Subcutaneous adipose tissue (tissue), 4 donors: ENCODE data around the gene DSTN. TPM values are rescaled to one million over a fixed set of nuclear protein-coding genes. Genes with fewer than 3 reads are reported as not detected.

ENCODE experiments used
- CTCF ChIP-seq: fragments of 450-650 bp; IDR thresholded peaks from one replicate; pipeline ENCODE4 v1.5.1; 2016; ENCODE audit warnings: low read depth, mild to moderate bottlenecking, control low read depth, antibody characterized with exemption, moderate library complexity
- total RNA-seq, 4 donors: library from RNA; depleted of rRNA; stranded (reverse); fragments of >200 nt; gene quantifications; one replicate each; pipeline ENCODE4 v1.1.0, GENCODE V29; 2016

Gene DSTN
- total RNA-seq, 4 donors from 2014 or later = 177 to 276 (median 212) TPM

GRCh38 chr20:17620371-17621228 lies 50.7 kb downstream of the DSTN start:
- no peak for TF ChIP-seq CTCF

GRCh38 chr20:17621229-17621968 lies 51.5 kb downstream of the DSTN start:
- TF ChIP-seq CTCF = no peak

- no peak for TF ChIP-seq CTCF
Measured at GRCh38 chr20:17622086-17622850, 52.4 kb downstream of the DSTN start.

- no peak for TF ChIP-seq CTCF
Measured at GRCh38 chr20:17622851-17623508, 53.1 kb downstream of the DSTN start.

- TF ChIP-seq CTCF = no peak
Measured at GRCh38 chr20:17624070-17624469, 54.2 kb downstream of the DSTN start.

GRCh38 chr20:17624551-17625245 lies 54.8 kb downstream of the DSTN start:
- no peak for TF ChIP-seq CTCF
